MM.1S (cell line): ENCODE data around the gene C16orf54.

Experiments
- EZH2 ChIP-seq: fragments of 300-600 bp; sonication (generic); optimal IDR thresholded peaks from 2 replicates; pipeline ENCODE3; 2017; ENCODE audit warnings: low read depth, mild to moderate bottlenecking, antibody characterized with exemption, low read length, mixed read lengths
- EZH2phosphoT487 ChIP-seq: fragments of 300-600 bp; sonication (generic); IDR thresholded peaks from 2 replicates; pipeline ENCODE4 v1.6.1; 2018; ENCODE audit warnings: antibody characterized with exemption, low read length
- TF ChIP-seq, protein P1 (sequence below): fragments of 300-600 bp; sonication (generic); IDR thresholded peaks from 2 replicates; pipeline ENCODE4 v1.5.1; 2016; ENCODE audit warnings: antibody characterized with exemption, low read length, mixed read lengths

DNA sequence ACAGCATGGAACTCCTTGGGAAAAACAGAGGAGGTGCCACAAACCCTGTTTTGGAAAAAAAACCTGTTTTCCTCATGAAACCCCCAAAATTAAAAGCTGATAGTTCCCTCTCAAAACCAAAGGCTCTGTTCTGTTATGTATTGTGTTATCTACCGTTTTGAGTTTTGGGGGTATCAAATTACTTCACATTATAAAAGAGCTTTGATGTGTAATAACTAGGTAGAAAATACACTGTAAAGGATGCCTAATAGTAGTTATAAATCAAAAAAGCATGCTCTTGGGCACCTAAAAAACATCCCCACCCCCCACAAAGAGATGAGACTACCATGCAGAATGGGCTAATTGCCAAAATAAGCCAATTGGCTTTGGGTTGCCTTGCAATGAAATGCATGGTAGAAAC, 30.8 kb downstream of the C16orf54 start:
- TF ChIP-seq, protein P1, sequence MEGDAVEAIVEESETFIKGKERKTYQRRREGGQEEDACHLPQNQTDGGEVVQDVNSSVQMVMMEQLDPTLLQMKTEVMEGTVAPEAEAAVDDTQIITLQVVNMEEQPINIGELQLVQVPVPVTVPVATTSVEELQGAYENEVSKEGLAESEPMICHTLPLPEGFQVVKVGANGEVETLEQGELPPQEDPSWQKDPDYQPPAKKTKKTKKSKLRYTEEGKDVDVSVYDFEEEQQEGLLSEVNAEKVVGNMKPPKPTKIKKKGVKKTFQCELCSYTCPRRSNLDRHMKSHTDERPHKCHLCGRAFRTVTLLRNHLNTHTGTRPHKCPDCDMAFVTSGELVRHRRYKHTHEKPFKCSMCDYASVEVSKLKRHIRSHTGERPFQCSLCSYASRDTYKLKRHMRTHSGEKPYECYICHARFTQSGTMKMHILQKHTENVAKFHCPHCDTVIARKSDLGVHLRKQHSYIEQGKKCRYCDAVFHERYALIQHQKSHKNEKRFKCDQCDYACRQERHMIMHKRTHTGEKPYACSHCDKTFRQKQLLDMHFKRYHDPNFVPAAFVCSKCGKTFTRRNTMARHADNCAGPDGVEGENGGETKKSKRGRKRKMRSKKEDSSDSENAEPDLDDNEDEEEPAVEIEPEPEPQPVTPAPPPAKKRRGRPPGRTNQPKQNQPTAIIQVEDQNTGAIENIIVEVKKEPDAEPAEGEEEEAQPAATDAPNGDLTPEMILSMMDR = no peak
- TF ChIP-seq EZH2 = no peak
- no peak for TF ChIP-seq EZH2phosphoT487
